SK-N-SH (cell line): Measurements from ENCODE around the gene LAPTM4A.

Source experiments
- EZH2phosphoT487 ChIP-seq: fragments of 200-600 bp; sonication (generic); IDR thresholded peaks from 2 replicates; pipeline ENCODE4 v1.6.1; 2017; ENCODE audit warnings: low read depth, mixed run types, mild to moderate bottlenecking, antibody characterized with exemption, moderate library complexity, borderline replicate concordance
- FOSL2 ChIP-seq: IDR thresholded peaks from 2 replicates; pipeline ENCODE4 v1.4.0; 2012; ENCODE audit warnings: low read depth, mild to moderate bottlenecking, moderate library complexity, borderline replicate concordance
- IRF3 ChIP-seq: fragments of 150-350 bp; IDR thresholded peaks from 2 replicates; pipeline ENCODE4 v1.6.1; 2016; ENCODE audit warnings: mild to moderate bottlenecking, low read depth, low read length
- MXI1 ChIP-seq: IDR thresholded peaks from 2 replicates; pipeline ENCODE4 v1.6.1; 2012; ENCODE audit warnings: mild to moderate bottlenecking, low read depth, low read length, improper control_type of control experiment
- NFIC ChIP-seq: IDR thresholded peaks from 2 replicates; pipeline ENCODE4 v1.4.0; 2012; ENCODE audit warnings: borderline replicate concordance
- POLR2AphosphoS5 ChIP-seq: IDR thresholded peaks from 2 replicates; pipeline ENCODE4 v1.6.1; 2012; ENCODE audit warnings: low read depth, low read length
- RXRA ChIP-seq: IDR thresholded peaks from 2 replicates; pipeline ENCODE4 v1.4.0; 2012; ENCODE audit warnings: low read depth, mild to moderate bottlenecking, borderline replicate concordance
- TF ChIP-seq, protein P1 (sequence below): fragments of 200-600 bp; sonication (generic); IDR thresholded peaks from 2 replicates; pipeline ENCODE4 v1.6.1; 2017; ENCODE audit warnings: antibody characterized with exemption, mild to moderate bottlenecking, moderate library complexity

- TF ChIP-seq, protein P1, sequence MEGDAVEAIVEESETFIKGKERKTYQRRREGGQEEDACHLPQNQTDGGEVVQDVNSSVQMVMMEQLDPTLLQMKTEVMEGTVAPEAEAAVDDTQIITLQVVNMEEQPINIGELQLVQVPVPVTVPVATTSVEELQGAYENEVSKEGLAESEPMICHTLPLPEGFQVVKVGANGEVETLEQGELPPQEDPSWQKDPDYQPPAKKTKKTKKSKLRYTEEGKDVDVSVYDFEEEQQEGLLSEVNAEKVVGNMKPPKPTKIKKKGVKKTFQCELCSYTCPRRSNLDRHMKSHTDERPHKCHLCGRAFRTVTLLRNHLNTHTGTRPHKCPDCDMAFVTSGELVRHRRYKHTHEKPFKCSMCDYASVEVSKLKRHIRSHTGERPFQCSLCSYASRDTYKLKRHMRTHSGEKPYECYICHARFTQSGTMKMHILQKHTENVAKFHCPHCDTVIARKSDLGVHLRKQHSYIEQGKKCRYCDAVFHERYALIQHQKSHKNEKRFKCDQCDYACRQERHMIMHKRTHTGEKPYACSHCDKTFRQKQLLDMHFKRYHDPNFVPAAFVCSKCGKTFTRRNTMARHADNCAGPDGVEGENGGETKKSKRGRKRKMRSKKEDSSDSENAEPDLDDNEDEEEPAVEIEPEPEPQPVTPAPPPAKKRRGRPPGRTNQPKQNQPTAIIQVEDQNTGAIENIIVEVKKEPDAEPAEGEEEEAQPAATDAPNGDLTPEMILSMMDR = no peak
- TF ChIP-seq RXRA (no peak), IRF3 (no peak), NFIC (no peak), EZH2phosphoT487 (no peak), FOSL2 (no peak), POLR2AphosphoS5 (no peak), MXI1 (no peak)
Measured at GRCh38 chr2:20077411-20077940, 26.0 kb upstream of the LAPTM4A start.
